A673 (cell line): ENCODE measurements around the gene HIGD1C.

Experiments
- CTCF ChIP-seq: fragments of 300-800, 200-600 bp; sonication (generic); conservative IDR thresholded peaks from 2 replicates; pipeline ENCODE4 v1.5.1; 2017; ENCODE audit warnings: low read depth, mild to moderate bottlenecking, antibody characterized with exemption, low read length, moderate library complexity, mixed read lengths
- EZH2 ChIP-seq: fragments of 200-600 bp; sonication (generic); IDR thresholded peaks from 2 replicates; pipeline ENCODE4 v1.6.1; 2017; ENCODE audit warnings: borderline replicate concordance, low read depth, mild to moderate bottlenecking, mixed read lengths, antibody characterized with exemption, low read length; ENCODE audit not compliant: poor library complexity, severe bottlenecking

GRCh38 chr12:50924439-50925341 is 27.7 kb upstream of the HIGD1C start:
- TF ChIP-seq CTCF (no peak), EZH2 (no peak)
